CD4-positive, CD25-positive, alpha-beta regulatory T cell (primary cell): ENCODE measurements around the gene SUB1. TPM values are rescaled to one million over a fixed set of nuclear protein-coding genes. Genes with fewer than 3 reads are reported as not detected.
"Not testable (repeated sequence)": the region's sequence is repeated elsewhere in the genome, so short reads cannot be mapped to it uniquely, and the experiment has no call there.

Experiments
- ATAC-seq, 2 donors: fragments of 150-1000 bp; cut with Tn5 transposase; one replicate each; pipeline ENCODE4 v1.10.0; 2021; ENCODE audit warnings: low read depth in 2 of 2, moderate number of reproducible peaks in 2 of 2, moderate library complexity in 1 of 2
- DNase-seq, 3 donors: peaks; one replicate each; pipeline versions ENCODE4 v3.0.0 to v3.0.0-alpha.2; 2012 to 2022; ENCODE audit warnings: mixed read lengths in 1 of 3
- H3K27ac ChIP-seq: one replicate; pipeline ENCODE4 v1.7.0; 2013; ENCODE audit warnings: mild to moderate bottlenecking, low read length; ENCODE audit not compliant: insufficient read depth, poor library complexity, severe bottlenecking
- H3K27me3 ChIP-seq: one replicate; pipeline ENCODE4 v1.7.0; 2013; ENCODE audit warnings: low read length; ENCODE audit not compliant: control insufficient read depth, insufficient read depth
- H3K36me3 ChIP-seq: one replicate; pipeline ENCODE4 v1.7.0; 2013; ENCODE audit warnings: mild to moderate bottlenecking, low read length, moderate library complexity; ENCODE audit not compliant: control insufficient read depth, insufficient read depth
- H3K4me1 ChIP-seq: 2 replicates; pipeline ENCODE4 v1.7.0; 2013; ENCODE audit warnings: mild to moderate bottlenecking, low read length; ENCODE audit not compliant: insufficient read depth, control insufficient read depth, poor library complexity, severe bottlenecking
- H3K4me3 ChIP-seq: one replicate; pipeline ENCODE4 v1.7.0; 2013; ENCODE audit warnings: low read depth, mild to moderate bottlenecking, low read length, moderate library complexity
- H3K9me3 ChIP-seq, 2 experiments: 1 replicate in 1 of 2; 2 replicates in 1 of 2; pipeline ENCODE4 v1.7.0; 2013; ENCODE audit warnings: low read length in 2 of 2, mild to moderate bottlenecking in 1 of 2, moderate library complexity in 1 of 2; ENCODE audit not compliant: control insufficient read depth in 2 of 2
- H3K27ac Mint-ChIP-seq, 3 donors: one replicate each; pipeline ENCODE4 v1.8.0; 2020 to 2022; ENCODE audit warnings: mild to moderate bottlenecking in 3 of 3, mixed read lengths in 3 of 3, moderate library complexity in 2 of 3
- H3K27me3 Mint-ChIP-seq: one replicate; pipeline ENCODE4 v1.8.0; 2022; ENCODE audit warnings: mild to moderate bottlenecking, mixed read lengths
- H3K36me3 Mint-ChIP-seq: one replicate; pipeline ENCODE4 v1.8.0; 2020; ENCODE audit warnings: mixed read lengths
- H3K4me1 Mint-ChIP-seq, 4 donors: one replicate each; pipeline ENCODE4 v1.8.0; 2020 to 2022; ENCODE audit warnings: mixed read lengths in 4 of 4, mild to moderate bottlenecking in 1 of 4
- H3K4me3 Mint-ChIP-seq, 4 donors: one replicate each; pipeline ENCODE4 v1.8.0; 2020 to 2022; ENCODE audit warnings: mild to moderate bottlenecking in 4 of 4, mixed read lengths in 4 of 4, moderate library complexity in 3 of 4
- H3K9me3 Mint-ChIP-seq, 7 donors: one replicate each; pipeline ENCODE4 v1.8.0; 2020 to 2022; ENCODE audit warnings: mixed read lengths in 7 of 7, mild to moderate bottlenecking in 3 of 7, moderate library complexity in 2 of 7
- polyA plus RNA-seq, 4 donors: library from polyadenylated mRNA; unstranded; fragments of 300-500 nt; fragmentation: Illumina TruSeq; gene quantifications; one replicate each; pipeline ENCODE4 v1.2.3, GENCODE V29; 2021
- total RNA-seq: library from RNA; stranded (reverse); gene quantifications from one replicate; pipeline ENCODE4 v1.2.3, GENCODE V29; 2022

SUB1 gene
- 379 TPM for total RNA-seq
- 100 to 1,000 TPM; 566 to 848 (median 647) TPM for polyA plus RNA-seq

- DNase-seq (peak; percentile 92 to 96 (median 93)), ATAC-seq (peak; percentile 89 to 92)
- Histone ChIP-seq H3K36me3 (peaks cover 18% of the 10 kb centered on the region), H3K9me3 (no peaks in the 10 kb centered on the region), H3K4me3 (peak within 1 kb of the TSS; percentile 99), H3K27me3 (no peaks in the 10 kb centered on the region), H3K27ac (peak within 1 kb of the TSS; percentile 100), H3K4me1 (peaks cover 55% of the 10 kb centered on the region)
- H3K27ac Mint-ChIP-seq, result peak within 1 kb of the TSS; percentile 93 to 99 (median 99)
- H3K9me3 Mint-ChIP-seq, result no peaks in the 10 kb centered on the region
- peaks cover 36 to 74% (median 54%) of the 10 kb centered on the region in 4 donors for H3K4me1 Mint-ChIP-seq
- no peaks in the 10 kb centered on the region for H3K27me3 Mint-ChIP-seq
- peaks cover 6% of the 10 kb centered on the region for H3K36me3 Mint-ChIP-seq
- peak within 1 kb of the TSS; percentile 96 to 99 (median 97) for H3K4me3 Mint-ChIP-seq
Observed at GRCh38 chr5:32585446-32586275, at the start of gene SUB1. Gene SUB1, plus strand, starts transcription at chr5:32585557. Its CDS starts 2,956 bp downstream, at chr5:32588513.

GRCh38 chr5:32536246-32536645, 49.1 kb upstream of the SUB1 start:
- Histone ChIP-seq H3K4me3 (no peak overlapping the region), H3K4me1 (peaks cover 57% of the 10 kb centered on the region), H3K9me3 (no peaks in the 10 kb centered on the region), H3K27ac (peak overlapping the region; percentile 75), H3K36me3 (no peaks in the 10 kb centered on the region), H3K27me3 (no peaks in the 10 kb centered on the region)
- DNase-seq (no peak), ATAC-seq (no peak)
- no peaks in the 10 kb centered on the region for H3K9me3 Mint-ChIP-seq
- H3K27me3 Mint-ChIP-seq, result no peaks in the 10 kb centered on the region
- peaks cover 20 to 83% (median 55%) of the 10 kb centered on the region in 4 donors for H3K4me1 Mint-ChIP-seq
- peak overlapping the region in 1 of 4 donors; percentile 78 for H3K4me3 Mint-ChIP-seq
- peak overlapping the region in 2 of 3 donors; percentile 78 to 95 for H3K27ac Mint-ChIP-seq
- H3K36me3 Mint-ChIP-seq, result peaks cover 12% of the 10 kb centered on the region

GRCh38 chr5:32537437-32538029, 47.8 kb upstream of the SUB1 start:
- Histone ChIP-seq H3K4me1 (peaks cover 50% of the 10 kb centered on the region), H3K4me3 (peak overlapping the region; percentile 52), H3K27ac (peak overlapping the region; percentile 75)
- peak in 1 of 3 donors; percentile 35 for DNase-seq
- Mint-ChIP-seq H3K36me3 (peaks cover 12% of the 10 kb centered on the region), H3K27ac (peak overlapping the region; percentile 84 to 93 (median 93)), H3K4me1 (peaks cover 17 to 77% (median 54%) of the 10 kb centered on the region in 4 donors), H3K4me3 (peak overlapping the region; percentile 12 to 78 (median 58))
- H3K27me3 Mint-ChIP-seq, H3K36me3 ChIP-seq, H3K9me3 Mint-ChIP-seq, H3K27me3 ChIP-seq, H3K9me3 ChIP-seq: not testable (repeated sequence)
- peak in 1 of 2 donors; percentile 46 for ATAC-seq

GRCh38 chr5:32538031-32538547, 47.3 kb upstream of the SUB1 start:
- peaks cover 0 to 5% (median 0%) of the 10 kb centered on the region in 7 donors for H3K9me3 Mint-ChIP-seq
- H3K9me3 ChIP-seq, result no peaks in the 10 kb centered on the region
- ATAC-seq (peak; percentile 82 to 87), DNase-seq (peak; percentile 40 to 75 (median 63))
- peaks cover 46% of the 10 kb centered on the region for H3K4me1 ChIP-seq
- H3K4me3 Mint-ChIP-seq, result peak overlapping the region in 2 of 4 donors; percentile 73 to 78
- peak overlapping the region; percentile 75 for H3K27ac ChIP-seq
- peak overlapping the region; percentile 37 for H3K4me3 ChIP-seq
- H3K36me3 ChIP-seq, result no peaks in the 10 kb centered on the region
- H3K4me1 Mint-ChIP-seq, result peaks cover 21 to 76% (median 55%) of the 10 kb centered on the region in 4 donors
- H3K27me3 ChIP-seq, result no peaks in the 10 kb centered on the region
- H3K36me3 Mint-ChIP-seq, result peaks cover 12% of the 10 kb centered on the region
- H3K27ac Mint-ChIP-seq, result peak overlapping the region in 2 of 3 donors; percentile 93
- no peaks in the 10 kb centered on the region for H3K27me3 Mint-ChIP-seq

GRCh38 chr5:32539981-32540845, 45.1 kb upstream of the SUB1 start:
- Histone ChIP-seq H3K27me3 (no peaks in the 10 kb centered on the region), H3K36me3 (no peaks in the 10 kb centered on the region), H3K4me3 (no peak overlapping the region), H3K4me1 (peaks cover 38% of the 10 kb centered on the region), H3K27ac (no peak overlapping the region), H3K9me3 (no peaks in the 10 kb centered on the region)
- Mint-ChIP-seq H3K9me3 (peaks cover 0 to 5% (median 0%) of the 10 kb centered on the region in 7 donors), H3K27ac (peak overlapping the region in 2 of 3 donors; percentile 52 to 55), H3K27me3 (no peaks in the 10 kb centered on the region), H3K4me3 (peak overlapping the region in 1 of 4 donors; percentile 0), H3K4me1 (peaks cover 21 to 70% (median 45%) of the 10 kb centered on the region in 4 donors), H3K36me3 (peaks cover 12% of the 10 kb centered on the region)
- ATAC-seq (no peak), DNase-seq (no peak)

GRCh38 chr5:32541241-32541640, 44.1 kb upstream of the SUB1 start:
- Mint-ChIP-seq H3K4me1 (peaks cover 24 to 66% (median 41%) of the 10 kb centered on the region in 4 donors), H3K27ac (peak overlapping the region in 1 of 3 donors; percentile 38), H3K4me3 (no peak overlapping the region), H3K9me3 (peaks cover 0 to 5% (median 0%) of the 10 kb centered on the region in 7 donors), H3K27me3 (no peaks in the 10 kb centered on the region), H3K36me3 (peaks cover 11% of the 10 kb centered on the region)
- Histone ChIP-seq H3K4me3 (no peak overlapping the region), H3K36me3 (no peaks in the 10 kb centered on the region), H3K9me3 (no peaks in the 10 kb centered on the region), H3K27me3 (no peaks in the 10 kb centered on the region), H3K4me1 (peaks cover 31% of the 10 kb centered on the region), H3K27ac (no peak overlapping the region)
- DNase-seq (no peak), ATAC-seq (no peak)
